ENCODE data around the gene KAZN. TPM values are rescaled to one million over a fixed set of nuclear protein-coding genes. Genes with fewer than 3 reads are reported as not detected.

KAZN gene
- total and polyA plus RNA-seq, 4 donors = 7.6 to 18.8 (median 11.2) TPM

- TF ChIP-seq CTCF (IDR thresholded peaks at IDR 0.05; ENCODE audit: control extremely low read depth, extremely low read depth) = no peak
- H3K9me3 ChIP-seq (ENCODE audit: control insufficient read depth in 4 of 4, insufficient read depth in 3 of 4, low read length in 3 of 4) = no peaks in the 10 kb centered on the region
- H3K4me1 ChIP-seq (ENCODE audit: control insufficient read depth in 5 of 5, insufficient read depth in 5 of 5, low read length in 5 of 5) = no peaks in the 10 kb centered on the region
- H3K9ac ChIP-seq (ENCODE audit: insufficient read depth in 1 of 2, low read length in 2 of 2) = no peak overlapping the region
- ATAC-seq (ENCODE audit: insufficient read depth, low FRiP score) (no peak), DNase-seq (no peak)
- H3K27me3 ChIP-seq (ENCODE audit: control insufficient read depth in 3 of 3, insufficient read depth in 3 of 3, low read length in 2 of 3) = no peaks in the 10 kb centered on the region
- WGBS, 2 donors = 66 to 74% methylated on average over 8 of the region's 8 CpGs
- H3K27ac ChIP-seq (ENCODE audit: low read depth in 1 of 2, low read length in 1 of 2) = no peak overlapping the region
- H3K36me3 ChIP-seq (ENCODE audit: control insufficient read depth in 4 of 4, insufficient read depth in 4 of 4, low read length in 4 of 4) = peaks cover 0 to 4% (median 0%) of the 10 kb centered on the region in 4 donors
- no peak overlapping the region for H3K4me3 ChIP-seq
Measured at GRCh38 chr1:15117671-15118325, 519.3 kb downstream of the KAZN start.

GRCh38 chr1:15118579-15118978 lies 520.1 kb downstream of the KAZN start:
- ATAC-seq (ENCODE audit: insufficient read depth, low FRiP score) = no peak
- Histone ChIP-seq H3K4me3 (no peak overlapping the region), H3K9me3 (ENCODE audit: control insufficient read depth in 4 of 4, insufficient read depth in 3 of 4, low read length in 3 of 4) (no peaks in the 10 kb centered on the region), H3K27ac (ENCODE audit: low read depth in 1 of 2, low read length in 1 of 2) (no peak overlapping the region), H3K36me3 (ENCODE audit: control insufficient read depth in 4 of 4, insufficient read depth in 4 of 4, low read length in 4 of 4) (peaks cover 0 to 4% (median 0%) of the 10 kb centered on the region in 4 donors), H3K9ac (ENCODE audit: insufficient read depth in 1 of 2, low read length in 2 of 2) (no peak overlapping the region), H3K4me1 (ENCODE audit: control insufficient read depth in 5 of 5, insufficient read depth in 5 of 5, low read length in 5 of 5) (peaks cover 0 to 2% (median 0%) of the 10 kb centered on the region in 5 donors), H3K27me3 (ENCODE audit: control insufficient read depth in 3 of 3, insufficient read depth in 3 of 3, low read length in 2 of 3) (no peaks in the 10 kb centered on the region)
- 92 to 95% methylated on average over 8 of the region's 8 CpGs for WGBS, 2 donors
- no peak for TF ChIP-seq CTCF (IDR thresholded peaks at IDR 0.05; ENCODE audit: control extremely low read depth, extremely low read depth)
- no peak for DNase-seq

GRCh38 chr1:15120251-15120945 lies 521.9 kb downstream of the KAZN start:
- DNase-seq (no peak), ATAC-seq (ENCODE audit: insufficient read depth, low FRiP score) (no peak)
- Histone ChIP-seq H3K36me3 (ENCODE audit: control insufficient read depth in 4 of 4, insufficient read depth in 4 of 4, low read length in 4 of 4) (no peaks in the 10 kb centered on the region), H3K4me3 (no peak overlapping the region), H3K9me3 (ENCODE audit: control insufficient read depth in 4 of 4, insufficient read depth in 3 of 4, low read length in 3 of 4) (no peaks in the 10 kb centered on the region), H3K4me1 (ENCODE audit: control insufficient read depth in 5 of 5, insufficient read depth in 5 of 5, low read length in 5 of 5) (peaks cover 0 to 2% (median 0%) of the 10 kb centered on the region in 5 donors), H3K9ac (ENCODE audit: insufficient read depth in 1 of 2, low read length in 2 of 2) (no peak overlapping the region), H3K27me3 (ENCODE audit: control insufficient read depth in 3 of 3, insufficient read depth in 3 of 3, low read length in 2 of 3) (peaks cover 0 to 2% (median 0%) of the 10 kb centered on the region in 3 donors), H3K27ac (ENCODE audit: low read depth in 1 of 2, low read length in 1 of 2) (no peak overlapping the region)
- TF ChIP-seq CTCF (IDR thresholded peaks at IDR 0.05; ENCODE audit: control extremely low read depth, extremely low read depth) = no peak
- WGBS, 2 donors = 89% methylated on average over 13 of the region's 13 CpGs

Data from lung (tissue), 12 donors.